SHP77 (cell line): ENCODE results near the gene IL18R1.

Source experiments
- DNase-seq, 2 experiments: peaks; one replicate each; lab custom pipeline; 2025; lab: John Stamatoyannopoulos, UW

Gene IL18R1

GRCh38 chr2:102345329-102345920, 10.2 kb upstream of the IL18R1 start:
- DNase-seq, result no peak

- no peak for DNase-seq
Measured at GRCh38 chr2:102346381-102347130, 9.0 kb upstream of the IL18R1 start.

GRCh38 chr2:102350137-102350793, 5.3 kb upstream of the IL18R1 start:
- no peak for DNase-seq

- no peak for DNase-seq
Measured at GRCh38 chr2:102356381-102356712, 751 bp downstream of the IL18R1 start.

DNA sequence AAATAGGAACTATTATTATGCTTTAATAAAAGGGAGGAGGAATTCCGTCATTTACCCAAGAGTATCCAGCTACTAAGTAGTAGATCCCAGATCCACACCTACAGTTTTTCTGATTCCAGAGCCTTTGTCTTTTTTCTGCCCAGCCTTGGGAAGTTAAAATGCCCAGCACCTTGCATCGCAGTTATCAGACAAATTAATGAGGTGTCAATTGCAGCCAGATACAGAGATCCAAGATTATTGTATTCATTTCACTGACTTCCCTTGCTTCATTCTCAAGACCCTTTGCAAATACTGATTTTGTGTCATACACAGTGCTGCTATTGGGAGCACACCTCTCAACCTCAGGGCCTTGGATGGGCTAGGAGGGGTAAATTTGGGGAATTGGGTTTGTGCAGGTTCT, 1.1 kb downstream of the IL18R1 start:
- DNase-seq, result no peak

DNA sequence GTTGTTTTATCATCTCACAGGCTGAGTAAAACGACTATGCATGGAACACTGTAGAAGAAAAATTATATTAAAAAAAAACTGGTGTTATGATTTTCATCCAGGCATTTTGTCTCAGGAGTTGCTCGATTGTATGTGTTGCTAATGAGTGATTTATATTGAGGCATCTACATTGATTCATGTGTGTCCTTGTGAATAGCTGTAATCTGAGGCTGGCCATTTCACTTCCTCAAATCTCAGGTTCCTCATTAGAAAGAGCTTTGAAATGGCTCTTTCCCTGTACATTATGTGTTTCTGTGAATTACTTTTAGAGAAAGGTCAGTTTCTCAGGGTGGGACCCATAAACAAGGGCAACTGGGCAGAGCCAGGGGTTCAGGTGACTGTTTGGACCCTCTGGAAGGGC, 2.3 kb downstream of the IL18R1 start:
- DNase-seq, result no peak

- no peak for DNase-seq
Measured at GRCh38 chr2:102358496-102358895, 2.9 kb downstream of the IL18R1 start.

DNA sequence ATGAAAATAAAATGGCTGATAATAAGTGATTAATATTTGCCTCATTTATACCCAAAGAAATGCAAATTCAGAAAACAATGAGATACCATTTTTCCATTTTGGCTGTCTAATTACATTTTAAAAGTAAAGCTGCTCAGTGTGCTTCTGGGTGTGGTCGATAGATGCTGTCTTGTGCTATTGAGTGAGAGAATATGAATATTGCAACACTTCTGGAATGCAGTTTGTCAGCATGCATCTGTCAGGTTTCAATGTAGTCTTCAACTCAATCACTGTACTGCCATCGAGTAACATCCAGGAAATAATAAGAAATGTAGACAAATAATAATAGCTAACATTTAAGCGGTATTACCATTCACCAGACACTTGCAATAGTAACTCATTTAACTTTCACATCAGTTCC, 3.9 kb downstream of the IL18R1 start:
- no peak for DNase-seq

DNA sequence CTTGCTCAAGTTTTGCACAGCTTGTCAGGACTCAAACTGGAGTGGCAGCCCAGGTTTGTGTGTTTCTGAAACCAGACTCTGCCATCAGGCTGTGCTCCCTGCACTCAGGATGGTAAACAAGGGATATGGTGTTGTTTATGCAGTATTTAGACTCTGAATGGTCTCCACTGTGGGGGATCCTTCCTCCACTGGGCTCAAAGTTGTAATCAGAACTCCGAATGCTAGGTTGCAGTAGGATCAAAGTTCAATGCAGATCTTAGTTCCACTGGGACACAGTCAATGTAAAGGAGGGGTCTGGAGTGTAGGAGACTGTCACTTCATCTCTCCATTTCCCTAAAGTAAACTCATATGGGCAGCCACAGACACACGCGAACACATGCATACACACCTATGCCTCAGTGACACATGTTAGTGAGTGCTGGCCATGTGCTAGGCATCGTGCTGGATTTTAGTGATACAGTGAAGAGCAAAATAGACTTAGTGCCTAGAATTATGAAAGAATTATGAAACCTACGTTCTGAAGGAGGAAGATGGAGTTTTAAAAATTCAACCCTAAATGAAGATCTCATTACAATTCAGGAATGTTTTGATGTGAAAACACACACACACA, 6.1 kb downstream of the IL18R1 start:
- no peak for DNase-seq

GRCh38 chr2:102365763-102366162, 10.2 kb downstream of the IL18R1 start:
- no peak for DNase-seq

DNA sequence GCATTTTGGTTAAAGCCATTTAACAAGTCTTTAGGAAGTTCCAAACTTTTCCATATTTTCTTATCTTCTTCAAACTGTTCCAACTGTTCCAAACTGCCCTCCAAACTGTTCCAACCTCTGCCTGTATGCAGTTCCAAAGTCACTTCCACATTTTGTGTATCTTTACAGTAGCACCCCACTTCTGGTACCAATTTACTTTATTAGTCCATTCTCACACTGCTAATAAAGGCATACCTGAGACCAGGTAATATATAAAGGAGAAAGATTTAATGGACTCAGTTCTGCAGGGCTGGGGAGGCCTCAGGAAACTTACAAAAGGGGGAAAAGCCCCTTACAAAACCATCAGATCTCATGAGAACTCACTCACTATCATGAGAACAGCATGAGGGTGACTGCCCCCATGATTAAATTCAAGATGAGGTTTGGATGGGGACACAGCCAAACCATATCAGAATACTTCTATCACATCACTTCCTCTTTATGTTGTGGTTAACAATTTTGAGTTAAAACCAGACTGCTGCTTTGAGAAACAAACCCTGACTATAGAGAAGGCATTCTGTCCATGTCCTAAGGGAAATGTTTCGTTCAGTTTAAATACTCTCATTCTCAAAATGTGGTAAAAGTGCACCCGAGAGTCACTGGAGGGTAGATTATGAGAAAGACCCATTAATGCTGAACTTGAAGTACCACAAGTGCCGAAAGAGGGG, 11.0 kb downstream of the IL18R1 start:
- DNase-seq, result no peak

GRCh38 chr2:102367331-102367971, 11.9 kb downstream of the IL18R1 start:
- no peak for DNase-seq

DNA sequence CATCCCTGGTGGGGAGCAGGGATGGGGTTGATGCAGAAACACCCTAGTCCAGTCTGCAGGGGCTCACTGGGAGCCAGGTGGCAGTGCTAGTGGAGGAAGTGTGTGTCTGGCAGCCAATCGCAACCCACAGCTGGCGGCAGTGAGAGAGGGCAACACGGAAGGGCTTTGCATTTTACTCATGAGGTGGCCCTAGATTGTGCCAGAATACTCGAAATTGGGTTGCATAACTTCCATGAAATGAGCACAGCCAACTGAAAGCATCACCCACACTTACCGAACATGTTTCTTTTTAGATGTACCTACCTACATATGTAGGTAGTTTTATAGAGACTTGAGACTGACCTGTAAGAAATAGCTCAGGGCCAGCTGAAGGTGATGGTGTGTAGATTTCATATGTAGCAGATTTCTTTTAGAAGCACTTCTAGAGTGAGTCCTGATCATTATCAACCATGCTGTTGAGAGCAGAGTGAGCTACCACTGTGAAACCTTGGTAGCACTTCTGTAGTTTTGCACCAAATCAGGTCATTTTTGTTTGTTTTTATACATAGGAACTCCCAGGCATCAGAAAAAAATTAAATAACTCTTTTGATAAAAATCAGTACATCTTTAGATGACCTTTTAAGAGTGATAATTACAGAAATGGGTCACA, 13.0 kb downstream of the IL18R1 start:
- DNase-seq, result no peak

DNA sequence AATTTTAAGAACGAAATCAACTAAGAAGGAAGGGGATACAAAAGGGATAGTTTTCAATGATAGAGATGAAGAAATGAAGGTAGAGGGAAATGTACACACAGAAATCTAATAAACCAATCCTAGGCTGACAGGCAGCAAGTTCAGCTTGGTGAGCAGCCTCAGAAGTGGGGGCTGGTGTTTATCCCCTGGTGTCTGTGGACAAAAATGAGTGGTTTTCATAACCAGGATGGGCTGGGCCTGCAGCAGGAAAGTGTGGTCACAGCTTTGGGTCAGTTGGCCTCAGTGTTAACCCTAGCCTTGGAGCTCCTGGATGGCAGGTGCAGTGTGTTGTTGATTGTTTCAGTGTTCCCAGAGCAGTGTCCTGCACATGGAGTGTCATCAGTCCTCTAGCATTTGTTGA, 14.3 kb downstream of the IL18R1 start:
- DNase-seq, result no peak

- no peak for DNase-seq
Measured at GRCh38 chr2:102376052-102376591, 20.5 kb downstream of the IL18R1 start.

- no peak for DNase-seq
Measured at GRCh38 chr2:102383722-102384121, 28.1 kb downstream of the IL18R1 start.

GRCh38 chr2:102385522-102385921, 29.9 kb downstream of the IL18R1 start:
- no peak for DNase-seq

DNA sequence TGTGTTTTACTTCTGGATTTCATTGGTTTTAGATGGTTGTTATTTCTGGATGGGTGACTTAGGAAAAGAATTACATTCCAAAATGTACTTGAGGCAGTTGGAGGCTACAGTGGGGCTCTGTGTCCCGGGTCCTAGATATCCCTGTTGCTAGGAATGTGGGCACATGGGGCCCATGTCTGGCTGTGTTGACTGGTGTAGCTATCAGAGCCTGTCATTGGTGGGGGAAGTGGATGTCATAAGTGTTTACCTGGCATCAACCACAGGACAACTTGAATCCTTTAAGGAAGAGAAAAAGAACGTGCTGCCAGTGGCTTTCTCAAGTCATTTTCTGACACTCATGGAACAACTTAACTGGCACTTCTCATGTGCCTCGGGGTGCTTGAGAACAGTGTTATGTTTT, 30.4 kb downstream of the IL18R1 start:
- DNase-seq, result no peak

DNA sequence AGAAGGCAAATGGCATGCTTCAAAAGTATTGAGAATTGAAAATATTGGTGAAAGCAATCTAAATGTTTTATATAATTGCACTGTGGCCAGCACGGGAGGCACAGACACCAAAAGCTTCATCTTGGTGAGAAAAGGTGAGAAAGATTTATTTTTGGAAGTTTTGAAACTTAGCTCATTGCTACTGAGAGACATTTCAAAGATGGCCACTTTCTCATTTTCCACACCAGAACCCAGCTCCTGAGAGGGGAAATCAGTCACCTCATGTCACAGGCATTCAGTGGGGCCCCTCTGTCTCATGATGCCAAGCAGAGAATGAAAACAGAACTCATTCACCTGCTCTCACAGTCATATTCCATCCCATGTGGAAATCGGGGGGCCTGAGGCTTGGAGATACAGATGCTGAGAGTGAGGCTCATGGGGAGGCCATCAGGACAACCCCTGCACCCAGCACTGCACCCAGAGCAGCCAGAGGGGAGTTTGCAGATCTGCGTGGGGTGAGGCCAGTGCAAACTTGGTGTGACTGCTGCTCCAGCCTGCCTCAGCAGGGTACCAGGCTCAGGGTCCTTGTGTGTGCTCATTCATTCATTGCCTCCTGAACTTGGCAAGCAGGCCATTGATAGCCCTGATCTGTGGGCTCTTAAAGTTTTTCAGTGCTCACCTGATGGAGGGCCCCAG, 31.4 kb downstream of the IL18R1 start:
- no peak for DNase-seq

GRCh38 chr2:102387763-102388546, 32.4 kb downstream of the IL18R1 start:
- DNase-seq, result no peak
